GM21447 (cell line): ENCODE data around the gene ANTXR2.
"Not testable (repeated sequence)": the region's sequence is repeated elsewhere in the genome, so short reads cannot be mapped to it uniquely, and the experiment has no call there.

ENCODE experiments used
- ATAC-seq: cut with Tn5 transposase; IDR thresholded peaks from one replicate; pipeline ENCODE4 v1.9.1; 2021; ENCODE audit not compliant: unreplicated experiment

Gene ANTXR2

GRCh38 chr4:80026100-80026499, 46.9 kb downstream of the ANTXR2 start:
- no peak for ATAC-seq

- ATAC-seq, result no peak
Observed at GRCh38 chr4:80024335-80024734, 48.7 kb downstream of the ANTXR2 start.

GRCh38 chr4:80022282-80022681, 50.7 kb downstream of the ANTXR2 start:
- ATAC-seq, result no peak

- ATAC-seq, result peak; percentile 60
Observed at GRCh38 chr4:80017125-80017854, 55.7 kb downstream of the ANTXR2 start.

- no peak for ATAC-seq
Observed at GRCh38 chr4:80016506-80016905, 56.5 kb downstream of the ANTXR2 start.

- no peak for ATAC-seq
Observed at GRCh38 chr4:80015407-80016189, 57.4 kb downstream of the ANTXR2 start.

GRCh38 chr4:80014531-80014930, 58.5 kb downstream of the ANTXR2 start:
- ATAC-seq, result no peak

GRCh38 chr4:80012291-80012690, 60.7 kb downstream of the ANTXR2 start:
- ATAC-seq, result no peak

GRCh38 chr4:80011636-80012236, 61.3 kb downstream of the ANTXR2 start:
- ATAC-seq, result no peak

- ATAC-seq, result no peak
Observed at GRCh38 chr4:80010316-80010715, 62.7 kb downstream of the ANTXR2 start.

GRCh38 chr4:80009806-80010205, 63.2 kb downstream of the ANTXR2 start:
- no peak for ATAC-seq

- ATAC-seq, result no peak
Observed at GRCh38 chr4:80008971-80009370, 64.1 kb downstream of the ANTXR2 start.

- no peak for ATAC-seq
Observed at GRCh38 chr4:80008351-80008750, 64.7 kb downstream of the ANTXR2 start.

GRCh38 chr4:80007745-80008149, 65.3 kb downstream of the ANTXR2 start:
- ATAC-seq, result peak; percentile 73

- ATAC-seq, result no peak
Observed at GRCh38 chr4:80006935-80007744, 65.9 kb downstream of the ANTXR2 start.

- no peak for ATAC-seq
Observed at GRCh38 chr4:80005863-80006262, 67.2 kb downstream of the ANTXR2 start.

GRCh38 chr4:80004319-80004718, 68.7 kb downstream of the ANTXR2 start:
- no peak for ATAC-seq

- ATAC-seq, result not testable (repeated sequence)
Observed at GRCh38 chr4:80002559-80002958, 70.5 kb downstream of the ANTXR2 start.

GRCh38 chr4:79999048-79999447, 74.0 kb downstream of the ANTXR2 start:
- ATAC-seq, result not testable (repeated sequence)

GRCh38 chr4:79998201-79998600, 74.8 kb downstream of the ANTXR2 start:
- no peak for ATAC-seq

GRCh38 chr4:79996851-79997250, 76.2 kb downstream of the ANTXR2 start:
- no peak for ATAC-seq
